ENCODE measurements around the gene RNF223. TPM values are rescaled to one million over a fixed set of nuclear protein-coding genes. Genes with fewer than 3 reads are reported as not detected.

The RNF223 gene
- total and polyA plus RNA-seq, 2 of the 13 experiments (the other 11 are each of a cell fraction or from before 2014, with no cell fraction given), result 0.03 TPM; not detected in 1

DNA sequence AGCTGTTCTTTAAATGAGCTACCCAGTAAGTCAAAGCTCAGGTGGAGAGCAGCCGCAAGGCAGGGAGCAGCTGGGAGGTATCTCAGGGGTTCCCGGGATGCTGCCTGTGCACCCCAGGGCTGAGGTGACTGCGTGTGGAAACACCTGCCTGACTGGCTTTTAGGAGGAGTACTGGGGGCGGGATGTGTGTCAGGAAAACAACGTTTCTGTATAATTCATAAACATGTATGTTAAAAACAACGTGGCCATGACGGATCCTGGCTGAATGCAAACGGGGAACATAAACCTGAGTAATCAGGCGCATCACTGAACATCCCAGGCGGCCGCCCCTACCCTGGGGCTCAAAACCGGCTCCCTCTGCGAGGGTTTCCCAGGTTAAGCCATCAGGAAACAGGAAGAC, 40.3 kb upstream of the RNF223 start (continued):
- TF ChIP-seq, protein P1, sequence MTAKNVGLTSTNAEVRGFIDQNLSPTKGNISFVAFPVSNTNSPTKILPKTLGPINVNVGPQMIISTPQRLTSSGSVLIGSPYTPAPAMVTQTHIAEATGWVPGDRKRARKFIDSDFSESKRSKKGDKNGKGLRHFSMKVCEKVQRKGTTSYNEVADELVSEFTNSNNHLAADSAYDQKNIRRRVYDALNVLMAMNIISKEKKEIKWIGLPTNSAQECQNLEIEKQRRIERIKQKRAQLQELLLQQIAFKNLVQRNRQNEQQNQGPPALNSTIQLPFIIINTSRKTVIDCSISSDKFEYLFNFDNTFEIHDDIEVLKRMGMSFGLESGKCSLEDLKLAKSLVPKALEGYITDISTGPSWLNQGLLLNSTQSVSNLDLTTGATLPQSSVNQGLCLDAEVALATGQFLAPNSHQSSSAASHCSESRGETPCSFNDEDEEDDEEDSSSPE (CRISPR knock-in tag; IDR thresholded peaks at IDR 0.05), result no peak
- TF ChIP-seq AKAP8 (CRISPR knock-in tag; IDR thresholded peaks at IDR 0.05) (no peak), GATAD1 (CRISPR knock-in tag; IDR thresholded peaks at IDR 0.05) (no peak), ZNF773 (CRISPR knock-in tag; IDR thresholded peaks at IDR 0.05; ENCODE audit: borderline replicate concordance) (no peak)
- TF ChIP-seq, protein P2, sequence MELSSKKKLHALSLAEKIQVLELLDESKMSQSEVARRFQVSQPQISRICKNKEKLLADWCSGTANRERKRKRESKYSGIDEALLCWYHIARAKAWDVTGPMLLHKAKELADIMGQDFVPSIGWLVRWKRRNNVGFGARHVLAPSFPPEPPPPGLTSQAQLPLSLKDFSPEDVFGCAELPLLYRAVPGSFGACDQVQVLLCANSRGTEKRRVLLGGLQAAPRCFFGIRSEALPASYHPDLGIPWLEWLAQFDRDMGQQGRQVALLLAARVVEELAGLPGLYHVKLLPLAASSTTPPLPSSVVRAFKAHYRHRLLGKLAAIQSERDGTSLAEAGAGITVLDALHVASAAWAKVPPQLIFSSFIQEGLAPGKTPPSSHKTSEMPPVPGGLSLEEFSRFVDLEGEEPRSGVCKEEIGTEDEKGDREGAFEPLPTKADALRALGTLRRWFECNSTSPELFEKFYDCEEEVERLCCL (CRISPR knock-in tag; IDR thresholded peaks at IDR 0.05; ENCODE audit: borderline replicate concordance), result no peak

DNA sequence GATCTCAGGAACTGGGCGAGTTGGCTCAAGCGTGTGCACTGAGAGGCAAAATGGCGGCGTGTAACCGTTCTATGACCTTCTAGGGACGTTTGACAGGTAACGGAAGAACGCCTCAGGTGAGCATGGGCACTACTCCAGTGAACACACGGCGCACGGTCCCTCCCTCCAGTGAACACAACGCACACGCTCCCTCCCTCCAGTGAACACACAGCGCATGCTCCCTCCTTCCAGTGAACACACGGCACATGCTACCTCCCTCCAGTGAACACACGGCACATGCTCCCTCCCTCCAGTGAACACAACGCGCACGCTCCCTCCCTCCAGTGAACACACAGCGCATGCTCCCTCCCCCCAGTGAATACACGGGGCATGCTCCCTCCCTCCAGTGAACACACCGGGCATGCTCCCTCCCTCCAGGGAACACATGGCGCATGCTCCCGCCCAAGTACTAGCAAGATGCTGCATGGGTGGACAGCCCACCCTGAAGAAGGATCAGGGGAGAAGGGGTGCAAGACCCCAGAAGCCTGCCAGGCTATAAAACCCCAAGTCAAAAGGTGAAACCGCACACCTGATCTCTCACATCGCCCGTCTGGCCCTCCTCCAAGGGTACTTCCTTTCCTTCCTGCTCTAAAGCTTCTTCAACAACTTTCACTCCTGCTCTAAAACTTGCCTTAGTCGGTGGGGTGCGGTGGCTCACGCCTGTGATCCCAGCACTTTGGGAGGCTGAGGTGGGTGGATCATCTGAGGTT, 38.3 kb upstream of the RNF223 start:
- Histone ChIP-seq H3K27me3 (ENCODE audit: control insufficient read depth in 1 of 2, insufficient read depth in 2 of 2, low read length in 2 of 2) (peaks cover 0 to 3% of the 10 kb centered on the region in 2 experiments; a peak in 2 of 5 replicates), H3K4me2 (ENCODE audit: low read depth, low read length) (no peak overlapping the region), H3K36me3 (replicated peaks in 1 of 2; ENCODE audit: control insufficient read depth in 1 of 2, insufficient read depth in 2 of 2, low read length in 2 of 2) (peaks cover 5 to 7% of the 10 kb centered on the region in 2 experiments; a peak in 3 of 5 replicates), H3K4me1 (ENCODE audit: insufficient read depth, low read length) (peaks cover 10% of the 10 kb centered on the region), H3K27ac (ENCODE audit: extremely low read length, insufficient read depth, low read length) (no peak overlapping the region), H3K4me3 (replicated peaks in 1 of 3; ENCODE audit: insufficient read depth in 1 of 3, low read depth in 2 of 3, low read length in 3 of 3) (no peak overlapping the region), H3K9ac (ENCODE audit: insufficient read depth, low read depth, low read length) (no peak overlapping the region), H2AFZ (ENCODE audit: low read length) (no peak overlapping the region), H3K9me3 (ENCODE audit: low read length) (peaks cover 10% of the 10 kb centered on the region), H4K20me1 (ENCODE audit: insufficient read depth, low read length) (no peaks in the 10 kb centered on the region), H3K79me2 (ENCODE audit: insufficient read depth, low read length) (peaks cover 6% of the 10 kb centered on the region)
- ChIA-PET POLR2A (no interaction called here), CTCF (ENCODE audit: low intra/inter-chr PET ratio, low total read pairs) (no interaction called here)
- FAIRE-seq (no peak), ATAC-seq (no peak), DNase-seq (ENCODE audit: low spot score) (no peak)
- 97% methylated on average over 30 of the region's 30 CpGs for WGBS (ENCODE audit: low lambda C conversion rate)
- BruUV-seq (replicated peaks), result no TSS peak
- intact Hi-C loops (cut with micrococcal nuclease; ENCODE audit: unreplicated experiment) (no loop called here), in situ Hi-C loops (cut with HindIII; ENCODE audit: extremely low pct_ligation_motif_present, low pct_unique_long_range_greater_than_20kb) (no loop called here)
- TF ChIP-seq NFATC3 (CRISPR knock-in tag; IDR thresholded peaks at IDR 0.05), result no peak
- TF ChIP-seq, protein P3, sequence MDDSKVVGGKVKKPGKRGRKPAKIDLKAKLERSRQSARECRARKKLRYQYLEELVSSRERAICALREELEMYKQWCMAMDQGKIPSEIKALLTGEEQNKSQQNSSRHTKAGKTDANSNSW (CRISPR knock-in tag; IDR thresholded peaks at IDR 0.05; ENCODE audit: borderline replicate concordance), result no peak
- no peak for TF ChIP-seq HES4 (CRISPR knock-in tag; IDR thresholded peaks at IDR 0.05; ENCODE audit: borderline replicate concordance)
- TF ChIP-seq, protein P4, sequence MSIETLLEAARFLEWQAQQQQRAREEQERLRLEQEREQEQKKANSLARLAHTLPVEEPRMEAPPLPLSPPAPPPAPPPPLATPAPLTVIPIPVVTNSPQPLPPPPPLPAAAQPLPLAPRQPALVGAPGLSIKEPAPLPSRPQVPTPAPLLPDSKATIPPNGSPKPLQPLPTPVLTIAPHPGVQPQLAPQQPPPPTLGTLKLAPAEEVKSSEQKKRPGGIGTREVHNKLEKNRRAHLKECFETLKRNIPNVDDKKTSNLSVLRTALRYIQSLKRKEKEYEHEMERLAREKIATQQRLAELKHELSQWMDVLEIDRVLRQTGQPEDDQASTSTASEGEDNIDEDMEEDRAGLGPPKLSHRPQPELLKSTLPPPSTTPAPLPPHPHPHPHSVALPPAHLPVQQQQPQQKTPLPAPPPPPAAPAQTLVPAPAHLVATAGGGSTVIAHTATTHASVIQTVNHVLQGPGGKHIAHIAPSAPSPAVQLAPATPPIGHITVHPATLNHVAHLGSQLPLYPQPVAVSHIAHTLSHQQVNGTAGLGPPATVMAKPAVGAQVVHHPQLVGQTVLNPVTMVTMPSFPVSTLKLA (IDR thresholded peaks at IDR 0.05), result peak; percentile 90
- TF ChIP-seq, protein P5, sequence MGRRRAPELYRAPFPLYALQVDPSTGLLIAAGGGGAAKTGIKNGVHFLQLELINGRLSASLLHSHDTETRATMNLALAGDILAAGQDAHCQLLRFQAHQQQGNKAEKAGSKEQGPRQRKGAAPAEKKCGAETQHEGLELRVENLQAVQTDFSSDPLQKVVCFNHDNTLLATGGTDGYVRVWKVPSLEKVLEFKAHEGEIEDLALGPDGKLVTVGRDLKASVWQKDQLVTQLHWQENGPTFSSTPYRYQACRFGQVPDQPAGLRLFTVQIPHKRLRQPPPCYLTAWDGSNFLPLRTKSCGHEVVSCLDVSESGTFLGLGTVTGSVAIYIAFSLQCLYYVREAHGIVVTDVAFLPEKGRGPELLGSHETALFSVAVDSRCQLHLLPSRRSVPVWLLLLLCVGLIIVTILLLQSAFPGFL (CRISPR knock-in tag; IDR thresholded peaks at IDR 0.05), result no peak
- no peak for TF ChIP-seq KLF11 (CRISPR knock-in tag; IDR thresholded peaks at IDR 0.05)
- TF ChIP-seq, protein P6, sequence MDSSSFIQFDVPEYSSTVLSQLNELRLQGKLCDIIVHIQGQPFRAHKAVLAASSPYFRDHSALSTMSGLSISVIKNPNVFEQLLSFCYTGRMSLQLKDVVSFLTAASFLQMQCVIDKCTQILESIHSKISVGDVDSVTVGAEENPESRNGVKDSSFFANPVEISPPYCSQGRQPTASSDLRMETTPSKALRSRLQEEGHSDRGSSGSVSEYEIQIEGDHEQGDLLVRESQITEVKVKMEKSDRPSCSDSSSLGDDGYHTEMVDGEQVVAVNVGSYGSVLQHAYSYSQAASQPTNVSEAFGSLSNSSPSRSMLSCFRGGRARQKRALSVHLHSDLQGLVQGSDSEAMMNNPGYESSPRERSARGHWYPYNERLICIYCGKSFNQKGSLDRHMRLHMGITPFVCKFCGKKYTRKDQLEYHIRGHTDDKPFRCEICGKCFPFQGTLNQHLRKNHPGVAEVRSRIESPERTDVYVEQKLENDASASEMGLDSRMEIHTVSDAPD (CRISPR knock-in tag; IDR thresholded peaks at IDR 0.05), result no peak

Data from HepG2 (cell line).